GM19397 (cell line): ENCODE results near the gene OR2V2.
A peak's percentile ranks its signal among the peaks of the same experiment; 100 is the strongest.
"Not testable (repeated sequence)": the region's sequence is repeated elsewhere in the genome, so short reads cannot be mapped to it uniquely, and the experiment has no call there.

ENCODE experiments used
- ATAC-seq: cut with Tn5 transposase; IDR thresholded peaks from one replicate; pipeline ENCODE4 v1.9.1; 2021; ENCODE audit warnings: mild to moderate bottlenecking, moderate library complexity; ENCODE audit not compliant: unreplicated experiment

OR2V2 gene

GRCh38 chr5:181142054-181142453 lies 5.3 kb upstream of the OR2V2 start:
- ATAC-seq: no peak

DNA sequence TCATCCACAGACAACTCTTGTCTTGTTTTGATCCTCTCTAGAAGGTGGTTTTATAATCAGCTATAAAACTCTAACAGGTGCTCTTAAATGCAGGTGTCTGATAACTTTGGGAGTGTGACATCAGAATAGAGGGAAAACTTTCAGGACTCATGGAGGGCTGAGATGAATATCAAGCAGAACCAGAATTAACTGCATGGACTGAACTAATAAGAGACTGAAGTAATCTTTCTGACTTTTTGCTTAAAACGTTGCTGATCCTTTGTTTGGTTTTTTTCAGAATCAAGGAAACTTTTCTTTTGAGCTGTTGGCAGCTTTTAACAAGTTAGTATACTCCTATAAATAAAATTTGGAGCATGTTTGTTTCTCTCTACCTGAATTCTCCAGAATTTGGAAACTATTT lies 2.3 kb upstream of the OR2V2 start:
- ATAC-seq: no peak

- ATAC-seq: no peak
Measured at GRCh38 chr5:181149355-181149754, 2.0 kb downstream of the OR2V2 start.

- ATAC-seq: no peak
Measured at GRCh38 chr5:181149806-181150733, 2.7 kb downstream of the OR2V2 start.

DNA sequence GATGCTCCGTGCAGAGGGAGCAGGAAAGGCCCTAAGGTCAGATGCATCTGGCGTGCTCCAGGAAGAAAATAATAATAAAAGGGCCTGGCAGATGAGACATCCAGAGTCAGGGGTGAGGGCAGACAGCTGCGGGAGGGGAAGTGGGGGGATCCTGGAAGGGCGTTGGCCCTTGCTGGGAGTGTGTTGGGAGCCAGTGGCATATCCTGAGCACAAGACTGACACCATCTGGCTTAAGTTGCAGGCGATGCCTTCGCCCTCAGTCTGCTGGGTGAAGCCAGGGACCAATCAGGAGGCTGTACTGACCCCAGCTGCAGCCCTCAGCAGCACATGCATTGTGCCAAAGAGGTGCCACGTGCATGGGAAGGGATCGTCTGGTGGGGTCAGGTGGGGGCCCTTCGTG lies 3.8 kb downstream of the OR2V2 start:
- ATAC-seq: no peak

- ATAC-seq: no peak
Measured at GRCh38 chr5:181152406-181152805, 5.0 kb downstream of the OR2V2 start.

- ATAC-seq: no peak
Measured at GRCh38 chr5:181153814-181154213, 6.4 kb downstream of the OR2V2 start.

GRCh38 chr5:181156758-181157157 lies 9.4 kb downstream of the OR2V2 start:
- ATAC-seq: no peak

GRCh38 chr5:181158869-181159268 lies 11.5 kb downstream of the OR2V2 start:
- ATAC-seq: no peak

DNA sequence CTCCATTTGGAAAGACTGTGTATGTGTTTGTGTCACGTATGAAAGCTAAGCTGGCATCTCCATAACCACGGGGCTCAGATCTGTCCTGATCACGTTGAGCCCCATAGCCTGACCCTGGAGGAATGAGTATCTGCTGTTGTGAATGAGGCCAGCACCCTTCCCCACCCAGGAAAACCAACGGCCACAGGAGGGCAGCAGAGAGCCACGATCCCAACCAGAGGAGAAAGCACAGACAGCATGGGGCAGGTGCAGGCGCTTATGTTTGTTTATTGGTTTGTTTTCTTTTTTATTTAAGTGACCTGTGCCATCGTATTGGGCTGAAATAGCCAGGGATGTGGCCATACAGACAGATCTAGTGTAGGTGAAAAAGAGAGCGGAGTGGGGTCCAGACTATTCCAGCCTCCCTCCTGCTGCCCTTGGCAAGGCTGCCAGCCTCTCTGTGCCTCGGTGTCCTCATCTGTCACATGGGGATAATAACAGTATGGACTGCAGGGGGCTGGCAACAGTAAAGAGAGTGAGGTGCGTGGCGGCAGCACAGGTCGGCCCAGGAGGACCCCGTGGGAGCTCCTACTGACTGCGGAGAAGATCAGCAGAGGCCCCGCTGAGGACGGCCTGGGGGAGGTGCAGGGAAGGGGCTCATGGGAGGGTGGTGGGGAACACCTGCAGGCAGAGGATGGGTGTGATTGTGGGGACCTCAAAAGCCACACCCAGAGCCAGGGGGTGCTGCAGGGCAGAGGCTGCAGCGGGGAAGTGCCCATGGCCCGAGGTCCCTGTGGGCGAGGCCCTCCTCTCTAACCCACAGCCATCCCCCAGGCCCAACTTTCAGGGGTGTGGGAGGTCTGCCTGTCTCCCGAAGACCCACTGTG lies 12.1 kb downstream of the OR2V2 start:
- peak; percentile 72 for ATAC-seq

DNA sequence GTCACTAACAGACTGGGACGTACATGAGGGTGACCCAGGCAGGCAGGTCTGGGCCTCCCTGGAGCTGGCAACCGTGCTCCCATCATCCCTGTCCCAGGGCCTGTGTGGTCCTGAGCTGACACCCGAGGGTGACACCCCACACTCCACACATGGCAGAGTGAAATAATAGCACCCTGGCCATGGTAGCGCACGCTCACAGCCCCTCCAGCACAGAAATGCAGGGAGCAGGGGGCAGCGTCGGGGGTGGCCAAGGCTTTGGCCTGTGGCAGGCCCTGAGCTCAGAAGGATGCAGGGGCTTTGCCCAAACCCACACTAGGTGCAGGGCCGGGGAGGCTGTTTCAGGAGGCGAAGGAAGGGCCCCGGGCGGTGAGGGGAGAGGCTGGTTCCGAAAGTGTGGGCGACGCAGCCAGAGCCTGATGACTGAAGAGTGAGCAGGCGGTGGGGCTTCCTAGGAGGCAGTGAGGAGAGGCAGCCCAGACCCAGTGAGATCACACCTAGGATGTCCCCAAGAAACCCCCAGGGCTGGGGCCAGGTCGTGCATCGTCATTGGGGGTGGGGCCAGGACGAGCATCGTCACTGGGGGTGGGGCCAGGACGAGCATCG lies 12.9 kb downstream of the OR2V2 start:
- ATAC-seq: peak; percentile 42

- ATAC-seq: not testable (repeated sequence)
Measured at GRCh38 chr5:181160755-181161533, 13.6 kb downstream of the OR2V2 start.

GRCh38 chr5:181161534-181162175 lies 14.3 kb downstream of the OR2V2 start:
- no peak for ATAC-seq

- ATAC-seq: no peak
Measured at GRCh38 chr5:181163487-181164075, 16.2 kb downstream of the OR2V2 start.

- ATAC-seq: no peak
Measured at GRCh38 chr5:181164076-181164952, 16.9 kb downstream of the OR2V2 start.

DNA sequence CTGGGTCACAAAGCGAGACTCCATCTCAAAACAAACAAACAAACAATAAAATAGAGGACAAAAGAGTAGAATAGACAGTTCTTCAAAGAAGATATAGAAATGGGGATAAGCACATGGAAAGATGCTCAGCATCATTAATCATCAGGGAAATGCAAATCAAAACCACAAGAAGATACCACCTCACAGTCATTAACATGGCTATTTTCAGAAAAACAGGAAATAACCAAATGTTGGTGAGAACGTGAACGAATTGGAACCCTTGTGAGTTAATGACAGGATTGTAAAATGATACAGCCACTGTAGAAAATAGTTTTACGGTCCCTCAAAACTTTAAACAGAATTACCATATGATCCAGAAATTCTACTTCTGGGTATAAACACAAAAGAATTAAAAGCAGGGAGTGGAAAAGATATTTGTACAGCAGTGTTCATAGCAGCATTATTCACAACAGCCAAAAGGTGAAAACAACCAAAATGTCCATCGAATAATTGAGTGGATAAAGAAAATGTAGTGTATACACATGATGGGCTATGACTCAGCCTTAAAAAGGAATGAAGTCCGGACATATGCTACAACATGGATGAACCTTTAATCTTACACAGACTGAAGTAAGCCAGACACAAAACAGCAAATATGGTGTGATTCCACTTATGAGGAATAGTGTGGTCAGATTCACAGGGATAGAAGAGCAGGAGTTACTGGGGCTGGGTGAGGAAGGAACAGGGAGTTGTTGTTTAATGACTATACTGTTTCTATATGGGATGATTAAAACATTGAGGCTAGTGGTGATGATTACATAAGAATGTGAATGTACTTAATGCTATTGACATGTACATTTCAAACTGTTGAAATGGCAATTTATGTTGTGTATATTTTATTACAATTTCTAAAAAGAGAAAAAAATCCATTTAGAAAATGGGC lies 19.7 kb downstream of the OR2V2 start:
- no peak for ATAC-seq

DNA sequence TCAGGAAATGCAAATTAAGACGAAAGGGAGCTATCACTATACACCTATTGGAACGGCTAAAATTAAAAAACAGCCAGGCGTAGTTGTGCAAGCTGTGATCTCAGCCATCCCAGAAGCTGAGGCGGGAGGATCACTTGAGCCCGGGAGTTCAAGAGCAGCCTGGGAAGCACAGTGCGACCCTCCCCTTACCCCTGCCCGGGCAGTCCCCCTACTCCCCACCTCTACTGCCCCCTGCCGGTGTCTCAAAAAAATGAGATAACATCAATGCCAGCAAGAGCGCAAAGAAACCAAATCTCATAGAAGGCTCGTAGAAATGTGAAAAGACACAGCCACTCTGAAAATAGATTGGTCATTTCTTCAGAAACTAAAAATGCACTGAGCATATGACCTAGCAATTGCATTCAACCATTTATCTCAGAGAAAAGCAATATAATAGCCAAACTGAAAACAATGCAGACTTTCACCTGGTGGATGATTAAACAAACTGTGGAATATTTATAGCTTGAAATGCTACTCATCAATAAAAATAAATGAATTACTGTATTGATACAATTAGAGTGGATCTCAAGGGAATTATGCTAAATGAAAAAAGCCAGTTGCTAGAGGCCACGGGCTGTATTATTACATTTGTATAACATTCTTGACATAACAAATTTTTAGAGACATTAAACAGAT lies 20.6 kb downstream of the OR2V2 start:
- no peak for ATAC-seq
